A673 (cell line): ENCODE data around the gene NPLOC4. TPM values are rescaled to one million over a fixed set of nuclear protein-coding genes. Genes with fewer than 3 reads are reported as not detected.

Experiments used
- BruUV-seq: library from RNA; stranded (reverse); fragments of 400-500 nt; replicated peaks from 2 replicates; lab custom pipeline; 2021; lab: Mats Ljungman, UMichigan
- CTCF ChIA-PET: fragments of 300-600 bp; sonication (Branson Sonifier 250); formaldehyde crosslinking; loops from one replicate; lab custom pipeline; 2022; ENCODE audit warnings: antibody characterized with exemption; lab: Charles Lee
- POLR2A ChIA-PET: fragments of 300-600 bp; sonication (Branson Sonifier 250); formaldehyde crosslinking; loops from one replicate; lab custom pipeline; 2022; ENCODE audit warnings: antibody characterized with exemption; ENCODE audit not compliant: low non-redundant PET; lab: Charles Lee
- DNase-seq: peaks from one replicate; pipeline ENCODE4 v3.0.0-alpha.2; 2015; ENCODE audit warnings: low spot score
- H3K27ac ChIP-seq: fragments of 200-600 bp; sonication (generic); 2 replicates; pipeline ENCODE4 v1.5.1; 2016; ENCODE audit warnings: mixed run types, low read depth, mild to moderate bottlenecking, mixed read lengths, antibody characterized with exemption, low read length; ENCODE audit not compliant: poor library complexity, severe bottlenecking
- H3K27me3 ChIP-seq: fragments of 200-600 bp; sonication (generic); replicated peaks from 2 replicates; pipeline ENCODE4 v1.6.1; 2017; ENCODE audit warnings: mixed run types, low read depth, mild to moderate bottlenecking, mixed read lengths, antibody characterized with exemption, low read length; ENCODE audit not compliant: insufficient read depth, poor library complexity
- H3K36me3 ChIP-seq: fragments of 200-600 bp; sonication (generic); 2 replicates; pipeline ENCODE4 v1.6.1; 2016; ENCODE audit warnings: mixed run types, mild to moderate bottlenecking, mixed read lengths, antibody characterized with exemption, low read length; ENCODE audit not compliant: insufficient read depth, poor library complexity, severe bottlenecking
- H3K4me1 ChIP-seq: fragments of 200-600 bp; sonication (generic); 2 replicates; pipeline ENCODE4 v1.6.1; 2017; ENCODE audit warnings: mixed run types, mild to moderate bottlenecking, mixed read lengths, antibody characterized with exemption, low read length; ENCODE audit not compliant: insufficient read depth, poor library complexity, severe bottlenecking
- H3K4me3 ChIP-seq: fragments of 200-600 bp; sonication (generic); 2 replicates; pipeline ENCODE4 v1.5.1; 2016; ENCODE audit warnings: low read depth, mixed run types, mild to moderate bottlenecking, mixed read lengths, low read length; ENCODE audit not compliant: poor library complexity, severe bottlenecking
- H3K9me3 ChIP-seq: fragments of 200-600 bp; sonication (generic); 2 replicates; pipeline ENCODE4 v1.6.1; 2016; ENCODE audit warnings: mixed run types, low read depth, mild to moderate bottlenecking, mixed read lengths, antibody characterized with exemption, low read length; ENCODE audit not compliant: poor library complexity, severe bottlenecking
- CTCF ChIP-seq: fragments of 300-800, 200-600 bp; sonication (generic); conservative IDR thresholded peaks from 2 replicates; pipeline ENCODE4 v1.5.1; 2017; ENCODE audit warnings: low read depth, mild to moderate bottlenecking, antibody characterized with exemption, low read length, moderate library complexity, mixed read lengths
- EZH2 ChIP-seq: fragments of 200-600 bp; sonication (generic); IDR thresholded peaks from 2 replicates; pipeline ENCODE4 v1.6.1; 2017; ENCODE audit warnings: borderline replicate concordance, low read depth, mild to moderate bottlenecking, mixed read lengths, antibody characterized with exemption, low read length; ENCODE audit not compliant: poor library complexity, severe bottlenecking
- intact Hi-C: fragments of 100-400 bp; cut with micrococcal nuclease; formaldehyde crosslinking; loops from one replicate; pipeline ENCODE4 v1.10.0; 2022; ENCODE audit not compliant: unreplicated experiment
- total RNA-seq: library from RNA; stranded (reverse); gene quantifications from 2 replicates; pipeline ENCODE4 v1.2.3, GENCODE V29; 2021

The NPLOC4 gene
- total RNA-seq, 1 experiment from 2014 or later = 195 TPM

GRCh38 chr17:81520021-81520901, 116.7 kb downstream of the NPLOC4 start:
- Histone ChIP-seq H3K27ac (no peak overlapping the region), H3K9me3 (no peaks in the 10 kb centered on the region), H3K27me3 (no peaks in the 10 kb centered on the region), H3K4me1 (peaks cover 11% of the 10 kb centered on the region), H3K4me3 (no peak overlapping the region), H3K36me3 (no peaks in the 10 kb centered on the region)
- intact Hi-C loops = no loop called here
- POLR2A ChIA-PET = interaction anchor here (0.6 kb wide), 2 partner anchors 8 to 12 kb away, joined by 4 to 5 read pairs; no protein-coding TSS in a partner anchor
- no TSS peak for BruUV-seq
- TF ChIP-seq EZH2 = no peak
- TF ChIP-seq CTCF = no peak
- no peak for DNase-seq
- CTCF ChIA-PET = no interaction called here

GRCh38 chr17:81519284-81520020, 117.5 kb downstream of the NPLOC4 start:
- H3K36me3 ChIP-seq = no peaks in the 10 kb centered on the region
- H3K27me3 ChIP-seq = no peaks in the 10 kb centered on the region
- H3K27ac ChIP-seq = no peak overlapping the region
- ChIA-PET CTCF (interaction anchor here (0.5 kb wide), 1 partner anchor 68 kb away, joined by 4 read pairs; no protein-coding TSS in a partner anchor), POLR2A (interaction anchor here (0.6 kb wide), 1 partner anchor 100 kb away, joined by 3 read pairs; no protein-coding TSS in a partner anchor)
- intact Hi-C loops = loop anchor here (5.0 to 10.0 kb wide), 2 partner anchors 33 to 85 kb away; partner anchors contain the start of gene FAAP100
- TF ChIP-seq EZH2 (no peak), CTCF (peak; percentile 37)
- H3K4me3 ChIP-seq = peak overlapping the region; percentile 40
- peaks cover 14% of the 10 kb centered on the region for H3K4me1 ChIP-seq
- no peak for DNase-seq
- no peaks in the 10 kb centered on the region for H3K9me3 ChIP-seq
- BruUV-seq = no TSS peak

- ChIA-PET POLR2A (no interaction called here), CTCF (interaction anchor here (0.5 kb wide), 1 partner anchor 69 kb away, joined by 4 read pairs; no protein-coding TSS in a partner anchor)
- BruUV-seq = no TSS peak
- no peaks in the 10 kb centered on the region for H3K9me3 ChIP-seq
- peaks cover 15% of the 10 kb centered on the region for H3K4me1 ChIP-seq
- H3K27me3 ChIP-seq = no peaks in the 10 kb centered on the region
- no peaks in the 10 kb centered on the region for H3K36me3 ChIP-seq
- H3K4me3 ChIP-seq = peak overlapping the region; percentile 40
- TF ChIP-seq EZH2 = no peak
- no peak for TF ChIP-seq CTCF
- H3K27ac ChIP-seq = no peak overlapping the region
- intact Hi-C loops = loop anchor here (5.0 to 10.0 kb wide), 2 partner anchors 33 to 86 kb away; partner anchors contain the start of gene FAAP100
- no peak for DNase-seq
Measured at GRCh38 chr17:81518785-81519283, 118.1 kb downstream of the NPLOC4 start.
